Stimulated activated naive CD4-positive, alpha-beta T cell treated with Interleukin-2 at 50 U/mL for 16 hours (primary cell): Measurements from ENCODE around the gene DAZAP1.
A peak's percentile ranks its signal among the peaks of the same experiment; 100 is the strongest.
"Not testable (repeated sequence)": the region's sequence is repeated elsewhere in the genome, so short reads cannot be mapped to it uniquely, and the experiment has no call there.

ENCODE experiments used
- DNase-seq: peaks from one replicate; lab custom pipeline; 2025; lab: John Stamatoyannopoulos, UW

Gene DAZAP1

DNA sequence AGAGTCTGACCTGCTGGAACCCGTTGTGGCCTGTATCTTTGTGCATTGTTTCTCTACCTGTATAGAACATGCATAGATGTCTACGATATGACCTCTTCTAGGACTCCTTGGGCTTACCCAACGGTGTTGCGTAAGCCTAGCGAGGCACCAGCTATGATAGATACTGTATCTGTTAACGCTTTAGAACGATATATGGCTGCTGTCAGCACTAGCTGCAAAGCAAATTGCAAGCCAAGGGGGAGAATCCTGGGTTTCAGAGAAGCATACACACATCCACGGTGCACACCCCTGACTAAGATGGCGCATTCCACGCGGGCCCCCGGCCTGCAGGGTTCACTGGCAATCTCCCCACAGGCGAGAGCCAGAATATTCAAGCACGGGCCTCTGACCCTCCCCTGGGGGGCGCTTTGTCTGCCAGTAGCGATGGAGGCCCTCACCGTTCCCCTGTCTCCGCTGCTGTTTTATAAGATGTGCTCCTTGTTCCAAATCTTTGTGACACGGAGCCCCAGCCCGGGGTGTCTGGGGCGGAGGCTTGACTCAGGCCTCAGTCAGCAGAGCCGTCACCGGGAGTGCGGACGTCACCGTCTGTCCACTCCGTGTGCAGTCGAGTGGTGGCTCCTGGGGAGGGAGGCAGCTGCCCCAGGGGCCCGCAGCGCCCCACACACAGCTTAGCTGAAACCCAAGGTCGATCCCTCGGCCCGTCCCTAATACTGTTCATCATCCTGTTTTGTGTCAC is 17.9 kb downstream of the DAZAP1 start:
- no peak for DNase-seq

DNA sequence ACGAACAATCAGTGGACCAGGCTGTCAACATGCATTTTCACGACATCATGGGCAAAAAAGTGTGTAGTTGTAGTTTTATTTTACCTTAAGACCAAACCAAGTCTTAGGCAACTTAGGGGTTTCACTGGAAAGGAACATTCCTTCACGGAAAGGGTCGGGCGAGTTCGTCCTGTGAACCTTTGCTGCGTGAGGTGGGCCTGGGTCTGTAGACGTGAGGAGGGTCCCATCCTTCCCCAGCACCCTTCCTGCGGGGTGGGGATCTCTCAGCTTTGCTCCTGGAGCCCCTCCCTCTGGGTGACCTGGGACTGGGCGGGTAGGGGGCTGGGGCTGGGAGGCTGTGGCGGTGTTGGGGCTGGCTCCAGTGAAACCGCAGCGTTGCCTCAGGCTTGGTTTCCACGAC is 18.5 kb downstream of the DAZAP1 start:
- DNase-seq, result no peak

DNA sequence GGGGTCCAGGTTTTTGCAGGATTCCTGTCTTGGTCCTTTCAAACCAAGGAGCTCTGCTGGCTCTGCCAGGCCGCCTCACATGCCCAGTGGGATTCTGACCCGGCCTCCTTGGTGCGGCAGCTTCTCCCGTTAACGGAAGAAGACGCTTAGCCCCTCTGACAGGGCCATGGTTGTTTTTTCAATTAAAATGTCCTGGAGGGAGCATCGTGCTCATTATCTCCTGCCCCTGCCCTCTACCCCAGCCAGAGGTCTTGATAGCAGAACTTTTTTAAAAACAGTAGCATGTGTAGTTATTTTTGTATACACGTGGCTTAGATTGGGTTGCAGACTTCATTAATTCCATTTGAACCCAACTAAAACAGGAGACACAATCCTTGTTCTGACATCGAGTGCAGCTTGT is 19.4 kb downstream of the DAZAP1 start:
- no peak for DNase-seq

DNA sequence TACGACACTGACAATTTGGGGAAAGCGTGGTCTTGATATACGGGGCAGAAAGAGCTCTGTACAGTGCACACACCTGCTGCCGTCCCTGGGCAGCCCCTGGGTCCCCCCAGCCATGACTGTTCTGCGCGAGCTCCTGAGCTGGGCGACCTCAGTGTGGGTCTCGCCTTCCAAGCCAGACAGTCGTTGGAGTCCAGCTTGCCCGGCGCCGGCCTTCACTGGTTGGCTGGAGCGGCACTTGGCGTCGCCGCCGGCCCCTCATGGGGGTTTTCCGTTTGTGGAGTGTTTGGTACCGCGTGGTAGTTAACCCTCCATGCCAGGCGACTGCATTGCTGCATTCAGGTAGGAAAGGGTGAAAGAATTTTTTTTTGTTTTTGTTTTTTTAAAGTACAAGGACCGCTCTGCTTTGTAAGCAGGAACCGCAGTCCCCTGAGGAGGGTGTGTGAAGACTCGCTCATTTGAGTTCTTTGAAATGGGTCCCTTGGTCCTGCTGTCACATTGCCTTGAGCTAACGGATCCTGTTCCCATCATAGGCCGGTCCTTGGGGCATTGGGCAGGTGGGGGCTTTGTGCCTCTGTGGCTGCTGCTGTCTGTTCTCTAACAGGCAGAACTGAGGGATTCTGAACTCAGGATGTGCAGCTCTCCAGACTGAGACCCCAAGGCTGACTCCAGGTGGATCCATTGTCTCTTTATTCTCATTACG is 20.0 kb downstream of the DAZAP1 start:
- no peak for DNase-seq

DNA sequence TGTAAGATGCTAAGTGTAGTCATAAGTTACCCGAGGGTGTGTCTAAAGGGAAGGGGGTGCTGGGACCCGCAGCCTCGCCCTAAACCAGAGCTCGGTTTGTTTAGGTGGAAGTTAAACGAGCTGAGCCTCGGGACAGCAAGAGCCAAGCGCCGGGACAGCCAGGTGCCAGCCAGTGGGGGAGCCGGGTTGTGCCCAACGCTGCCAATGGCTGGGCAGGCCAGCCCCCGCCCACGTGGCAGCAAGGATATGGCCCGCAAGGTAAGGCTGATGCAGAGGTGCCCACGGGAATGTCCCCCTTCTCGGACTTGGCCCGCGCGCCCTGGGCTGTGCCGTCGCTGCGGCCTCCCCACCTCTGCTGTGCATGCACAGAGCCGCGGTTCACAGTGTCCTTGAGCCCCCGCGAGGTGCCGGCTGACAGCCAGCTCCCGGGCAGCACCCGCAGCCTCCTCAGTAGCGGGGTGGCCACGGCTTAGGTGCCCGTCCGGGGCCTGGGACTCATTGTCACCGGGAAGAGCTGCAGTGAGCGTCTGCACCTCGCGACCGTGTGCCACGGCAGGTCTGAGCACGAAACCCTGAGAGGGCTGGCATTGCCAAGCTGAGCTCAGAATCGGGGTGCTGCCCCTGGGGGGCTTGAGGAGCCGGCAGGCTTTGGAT is 21.5 kb downstream of the DAZAP1 start:
- no peak for DNase-seq

DNA sequence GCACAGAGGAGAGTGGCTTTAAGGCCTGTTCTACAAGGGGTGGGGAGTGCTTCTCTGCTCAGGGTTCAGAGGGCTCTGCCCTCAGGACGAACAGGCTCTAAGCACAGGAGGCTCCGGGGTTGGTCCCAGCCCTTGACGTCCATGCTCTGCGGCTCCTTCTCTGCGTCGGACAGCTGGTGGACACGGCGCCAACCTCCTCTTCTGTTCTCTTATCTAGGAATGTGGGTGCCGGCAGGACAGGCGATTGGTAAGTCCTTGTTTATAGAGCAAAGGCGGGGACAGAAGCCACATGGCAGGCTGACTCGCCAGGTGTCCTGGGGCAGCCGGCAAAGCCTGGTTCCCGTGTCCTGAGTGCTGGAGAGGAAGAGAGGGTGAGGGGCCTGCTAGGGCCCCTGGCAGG is 22.4 kb downstream of the DAZAP1 start:
- no peak for DNase-seq

DNA sequence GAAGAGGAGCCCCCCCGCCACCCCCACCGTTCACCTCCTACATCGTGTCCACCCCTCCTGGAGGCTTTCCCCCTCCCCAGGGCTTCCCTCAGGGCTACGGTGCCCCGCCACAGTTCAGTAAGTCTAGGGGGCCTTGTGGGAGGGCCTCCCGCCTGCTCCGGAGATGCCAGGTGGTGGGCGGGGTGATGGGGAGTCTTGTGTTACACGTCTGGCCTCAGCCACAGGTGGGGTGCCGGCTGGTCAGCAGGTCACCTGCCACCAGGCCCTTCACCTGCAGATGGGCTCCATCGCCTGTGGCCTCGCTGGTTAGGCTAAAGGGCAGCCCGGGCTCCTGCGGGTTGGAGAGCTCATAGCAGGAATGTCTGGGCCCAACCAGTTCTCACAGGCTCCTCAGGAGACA is 22.9 kb downstream of the DAZAP1 start:
- no peak for DNase-seq

DNA sequence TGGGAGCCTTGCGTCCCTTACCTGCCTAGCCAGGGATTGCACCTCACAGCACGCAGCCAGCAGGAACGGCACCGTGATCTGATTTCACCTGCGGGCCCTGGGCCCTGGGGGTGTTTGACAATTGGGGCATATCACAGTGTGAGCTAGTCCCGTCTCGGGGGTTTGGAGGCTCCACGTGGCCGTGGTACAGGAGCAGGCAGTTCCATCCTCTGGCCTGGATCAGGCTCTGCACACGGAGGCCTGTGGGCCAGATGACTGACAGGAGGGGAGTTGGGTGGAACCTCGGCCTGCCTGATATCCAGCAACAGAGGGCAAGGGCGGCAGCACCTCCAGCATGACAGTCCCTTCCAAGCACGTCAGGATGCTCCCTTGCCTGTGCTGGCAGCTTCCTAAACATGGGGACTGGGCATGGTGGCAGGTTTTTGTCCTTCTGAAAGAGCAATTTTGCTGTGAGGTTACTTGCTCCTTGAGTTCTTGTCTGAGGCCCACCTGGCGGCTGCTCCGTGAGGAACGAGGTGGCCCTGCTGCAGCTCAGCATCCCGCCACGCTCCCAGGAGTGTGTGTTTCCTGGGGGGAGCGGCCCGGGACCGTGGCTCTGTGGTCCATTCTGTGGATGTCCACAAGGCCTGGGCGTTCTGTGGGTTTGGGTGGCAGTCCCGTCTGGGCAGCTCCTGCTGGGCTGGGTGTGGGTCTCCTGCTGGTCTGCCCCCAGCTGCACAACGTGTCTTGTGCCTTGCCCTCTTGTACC is 24.5 kb downstream of the DAZAP1 start:
- no peak for DNase-seq

DNA sequence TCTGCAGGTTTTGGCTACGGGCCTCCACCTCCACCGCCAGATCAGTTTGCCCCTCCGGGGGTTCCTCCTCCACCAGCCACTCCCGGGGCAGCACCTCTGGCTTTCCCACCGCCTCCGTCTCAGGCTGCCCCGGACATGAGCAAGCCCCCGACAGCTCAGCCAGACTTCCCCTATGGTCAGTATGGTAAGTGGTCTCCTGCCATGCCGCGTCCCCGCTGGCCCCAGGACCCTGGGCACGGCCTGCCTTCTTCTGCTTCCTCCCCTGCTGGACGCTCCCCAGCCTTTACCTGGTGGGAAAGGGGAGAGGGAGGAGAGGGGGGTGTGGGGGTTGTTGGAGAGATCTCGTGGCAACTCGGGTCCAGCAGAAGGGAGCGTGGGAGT is 25.1 kb downstream of the DAZAP1 start:
- no peak for DNase-seq

DNA sequence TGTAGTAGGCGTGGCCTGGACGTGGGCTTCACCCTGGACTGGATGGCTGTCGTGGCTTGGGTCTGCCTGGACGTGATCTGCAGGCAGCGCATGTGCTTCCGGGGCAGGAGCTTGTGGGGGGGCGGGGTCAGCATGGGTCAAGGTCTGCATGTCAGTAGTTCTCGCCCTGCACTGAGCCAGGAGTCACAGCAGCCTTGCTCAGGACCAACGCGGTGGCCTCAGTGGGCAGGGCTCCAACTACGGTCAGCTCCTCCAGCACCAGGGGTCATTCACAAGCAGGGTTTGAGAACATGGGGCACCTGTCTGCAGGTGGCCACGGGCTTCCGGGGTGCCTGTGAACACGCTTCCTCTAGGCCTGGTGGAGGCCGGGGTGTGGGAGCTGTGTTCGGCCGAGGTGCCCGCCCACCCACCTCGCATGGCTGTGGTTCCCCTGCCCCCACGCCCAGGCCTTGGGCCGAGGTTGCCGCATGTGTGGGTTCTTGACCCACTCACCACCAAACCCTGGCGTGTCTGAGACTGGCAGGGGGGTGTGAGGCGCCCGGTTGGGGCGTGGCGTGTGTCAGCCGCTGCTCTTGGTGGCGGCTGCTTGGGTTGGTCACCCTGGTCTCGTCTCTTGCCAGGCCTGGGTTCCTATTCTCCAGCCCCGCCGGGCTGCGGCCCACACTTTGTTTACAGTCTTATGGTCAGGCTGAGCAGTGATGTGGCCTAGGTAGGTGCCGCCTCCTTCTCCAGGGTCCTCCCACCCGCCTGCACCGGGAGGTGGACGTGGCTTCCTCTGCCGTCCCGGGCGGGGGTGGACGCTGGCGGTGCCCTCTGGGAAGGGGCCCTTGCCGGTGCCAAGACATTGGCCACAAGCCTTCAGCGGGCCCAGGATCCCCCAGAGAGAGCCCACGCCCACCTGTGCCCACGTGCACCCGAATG is 26.0 kb downstream of the DAZAP1 start:
- DNase-seq, result no peak

DNA sequence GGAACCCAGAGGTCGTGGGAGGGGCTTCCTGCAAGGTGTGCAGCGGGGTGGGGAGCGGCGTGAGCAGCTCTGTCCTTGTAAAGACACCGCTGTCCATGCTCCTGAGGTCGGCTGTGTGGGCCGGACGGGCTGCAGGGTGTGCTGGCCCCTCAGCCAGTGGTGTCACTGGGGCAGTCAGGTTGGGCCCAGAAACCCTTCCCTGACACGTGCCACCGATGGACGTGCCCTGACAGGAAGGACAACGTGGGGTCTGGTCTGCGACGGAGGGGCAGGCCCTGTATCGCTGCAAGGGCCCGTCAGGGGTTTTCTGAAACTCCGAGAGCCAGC is 26.6 kb downstream of the DAZAP1 start:
- DNase-seq, result no peak

DNA sequence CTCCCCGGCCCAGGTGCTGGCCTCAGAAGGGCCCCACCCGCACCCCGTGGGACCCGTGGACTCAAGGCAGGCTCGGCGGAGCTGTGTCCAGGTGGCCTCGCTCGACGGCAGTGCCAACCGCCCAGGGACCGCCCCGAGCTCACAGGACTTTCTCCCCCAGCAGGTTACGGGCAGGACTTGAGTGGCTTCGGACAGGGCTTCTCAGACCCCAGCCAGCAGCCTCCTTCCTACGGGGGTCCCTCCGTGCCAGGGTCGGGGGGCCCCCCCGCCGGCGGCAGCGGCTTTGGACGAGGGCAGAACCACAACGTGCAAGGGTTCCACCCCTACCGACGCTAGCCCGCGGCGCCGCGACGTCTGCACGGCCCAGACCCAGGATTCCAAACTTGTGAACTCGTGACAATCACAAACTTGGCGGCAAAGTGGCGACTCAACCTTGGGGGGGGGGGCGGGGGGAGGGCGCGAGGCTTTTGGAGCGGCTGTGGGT is 27.2 kb downstream of the DAZAP1 start:
- DNase-seq, result no peak

DNA sequence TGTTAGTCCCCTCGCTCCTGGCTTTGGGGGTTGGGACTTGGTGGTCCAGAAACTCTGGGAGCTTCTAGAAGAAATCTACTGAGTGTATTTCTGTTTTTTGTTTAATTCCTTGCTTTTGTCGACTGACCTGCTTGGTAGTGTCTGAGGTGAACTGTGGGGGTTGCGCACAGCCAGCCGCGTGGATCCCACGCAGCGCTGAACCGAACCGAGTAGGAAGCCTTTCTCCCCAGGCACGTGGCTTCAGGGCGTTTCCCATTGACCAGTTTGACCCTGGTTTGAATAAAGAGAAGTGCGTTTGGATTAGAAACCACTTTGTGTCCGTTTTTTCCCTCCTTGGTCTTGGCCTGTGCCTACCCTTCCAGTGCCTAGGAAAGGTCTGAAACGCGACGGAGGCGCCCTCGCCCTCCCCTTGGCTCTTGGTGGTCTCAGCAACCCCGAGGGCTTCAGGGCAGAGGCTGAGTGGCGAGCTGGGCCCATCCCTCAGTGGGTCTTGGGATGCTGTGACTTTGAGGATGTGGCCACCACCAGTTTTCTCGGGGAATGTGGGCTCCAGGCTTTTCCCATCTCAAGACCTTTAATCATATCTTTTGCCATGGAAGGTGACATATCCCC is 28.1 kb downstream of the DAZAP1 start:
- DNase-seq, result no peak

DNA sequence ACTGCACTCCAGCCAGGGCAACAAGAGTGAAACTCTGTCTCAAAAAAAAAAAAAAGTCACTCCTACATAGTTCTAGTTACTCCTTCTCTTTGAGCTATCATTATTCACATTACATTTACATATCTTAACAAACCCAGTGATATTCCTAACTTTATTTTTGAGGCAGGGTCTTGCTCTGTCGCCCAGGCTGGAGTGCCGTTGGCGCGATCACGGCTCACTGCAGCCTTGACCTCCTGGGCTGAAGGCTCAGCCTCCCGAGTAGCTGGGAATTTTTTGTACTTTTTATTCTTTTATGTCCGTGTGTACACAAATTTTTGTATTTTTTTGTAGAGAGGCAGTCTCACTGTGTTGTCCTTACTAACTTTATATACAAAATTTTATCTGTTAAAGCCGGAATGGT is 30.2 kb downstream of the DAZAP1 start:
- no peak for DNase-seq

DNA sequence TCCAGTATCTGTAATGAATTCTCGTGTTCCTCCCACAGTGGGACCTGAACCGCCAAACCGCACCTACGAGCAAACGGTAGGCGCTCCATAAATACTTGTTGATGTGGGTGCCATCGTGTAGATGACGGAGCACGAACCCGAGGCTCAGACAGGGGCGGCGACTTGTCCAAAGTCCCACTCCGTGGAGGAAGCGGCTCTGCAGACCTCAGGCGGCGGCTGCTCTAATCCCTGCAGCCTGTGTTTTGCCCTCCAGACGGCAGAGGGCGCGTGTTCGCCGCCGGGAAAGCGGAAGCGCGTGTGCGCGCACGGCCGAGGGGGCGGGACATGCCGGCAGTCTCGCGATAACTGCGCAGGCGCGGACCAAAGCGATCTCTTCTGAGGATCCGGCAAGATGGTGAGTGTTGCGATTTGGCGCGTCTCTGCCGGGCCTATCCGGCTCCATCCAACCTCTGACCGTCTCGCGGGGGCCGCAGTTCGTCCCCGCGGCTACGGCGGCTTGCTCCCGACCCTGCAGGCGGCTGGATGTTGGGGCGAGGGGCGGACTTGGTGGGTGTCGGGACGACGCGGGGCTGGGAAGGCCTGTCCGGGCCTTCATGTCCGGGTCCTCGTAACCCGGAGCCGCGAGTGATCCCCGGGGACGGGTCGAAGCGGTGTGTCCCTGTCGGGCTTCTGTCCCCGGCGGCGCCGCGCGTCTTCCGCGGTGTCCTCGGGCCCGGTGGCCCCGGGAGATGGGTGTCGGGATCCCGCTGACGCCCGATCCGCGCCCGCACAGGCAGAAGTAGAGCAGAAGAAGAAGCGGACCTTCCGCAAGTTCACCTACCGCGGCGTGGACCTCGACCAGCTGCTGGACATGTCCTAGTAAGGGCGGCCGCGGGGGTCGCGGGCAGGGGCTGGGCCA is 30.9 kb downstream of the DAZAP1 start, which contains the start of gene RPS15:
Gene RPS15, plus strand, starts transcription at position 362 of the 898 bp plus-strand sequence. Its CDS starts 30 bp downstream, at position 392.
- DNase-seq, result peak; percentile 92

DNA sequence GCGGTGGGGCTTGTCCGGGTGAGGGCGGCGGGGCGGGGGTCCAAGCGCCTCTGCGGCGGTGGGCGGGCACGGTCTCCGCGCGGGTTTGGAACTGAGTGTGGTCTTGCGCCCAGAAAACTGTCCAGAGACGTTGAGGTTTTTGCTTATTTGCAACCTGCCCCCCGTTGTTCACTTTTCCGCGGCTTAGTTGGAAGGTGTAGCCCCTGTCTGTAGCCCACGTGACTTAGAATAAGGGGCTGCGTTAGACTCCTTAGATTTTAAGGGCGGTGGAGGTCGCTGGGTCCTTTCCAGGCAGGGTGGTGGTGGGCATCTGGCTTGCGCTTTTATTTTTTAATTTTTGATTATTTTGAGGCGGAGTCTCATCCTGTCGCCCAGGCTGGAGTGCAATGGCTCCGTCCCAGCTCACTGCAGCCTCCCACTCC is 31.6 kb downstream of the DAZAP1 start:
- no peak for DNase-seq

DNA sequence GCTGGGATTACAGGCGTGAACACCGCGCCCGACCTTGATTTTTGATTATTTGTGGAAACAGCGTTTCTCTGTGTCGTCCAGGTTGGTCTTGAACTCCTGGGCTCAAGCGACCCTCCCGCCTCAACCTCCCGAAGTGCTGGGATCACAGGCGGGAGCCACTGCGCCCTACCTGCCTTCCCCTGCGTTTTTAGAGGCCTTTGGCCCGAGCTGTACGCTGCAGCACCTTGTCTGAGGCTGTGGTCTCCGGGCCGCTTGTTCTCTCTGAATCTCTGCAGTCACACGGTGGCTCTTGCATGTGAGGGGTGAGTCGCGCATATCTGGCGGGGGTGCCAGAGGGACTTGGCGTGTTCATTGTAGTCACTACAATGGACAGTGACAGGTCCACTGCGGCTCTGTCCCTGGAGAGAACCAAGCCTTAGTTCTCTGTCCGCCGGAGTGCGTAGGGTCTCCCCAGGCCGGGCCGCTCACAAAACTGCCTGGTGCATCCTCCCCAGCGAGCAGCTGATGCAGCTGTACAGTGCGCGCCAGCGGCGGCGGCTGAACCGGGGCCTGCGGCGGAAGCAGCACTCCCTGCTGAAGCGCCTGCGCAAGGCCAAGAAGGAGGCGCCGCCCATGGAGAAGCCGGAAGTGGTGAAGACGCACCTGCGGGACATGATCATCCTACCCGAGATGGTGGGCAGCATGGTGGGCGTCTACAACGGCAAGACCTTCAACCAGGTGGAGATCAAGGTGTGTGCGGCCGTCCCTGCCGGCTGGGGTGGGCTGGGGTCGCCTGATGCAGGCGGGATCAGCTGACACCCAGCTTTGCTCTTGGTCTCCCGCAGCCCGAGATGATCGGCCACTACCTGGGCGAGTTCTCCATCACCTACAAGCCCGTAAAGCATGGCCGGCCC is 32.4 kb downstream of the DAZAP1 start:
- DNase-seq, result not testable (repeated sequence)

DNA sequence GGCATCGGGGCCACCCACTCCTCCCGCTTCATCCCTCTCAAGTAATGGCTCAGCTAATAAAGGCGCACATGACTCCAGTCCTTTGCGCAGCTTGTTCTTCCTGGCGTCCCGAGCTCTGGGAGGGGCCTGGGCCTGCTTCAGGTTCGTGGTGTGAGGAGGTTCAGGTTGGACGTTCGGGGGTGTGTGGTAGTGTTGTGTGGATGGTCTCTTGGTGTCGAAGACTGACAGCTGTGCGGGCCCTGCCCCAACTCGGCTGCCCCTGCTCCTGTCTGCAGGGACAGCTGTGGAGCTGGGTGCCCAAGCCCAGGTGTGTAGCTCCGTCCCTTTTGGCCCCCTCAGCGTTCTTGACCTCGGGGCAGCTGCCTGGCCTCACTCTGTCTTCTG is 33.0 kb downstream of the DAZAP1 start:
- DNase-seq, result no peak

DNA sequence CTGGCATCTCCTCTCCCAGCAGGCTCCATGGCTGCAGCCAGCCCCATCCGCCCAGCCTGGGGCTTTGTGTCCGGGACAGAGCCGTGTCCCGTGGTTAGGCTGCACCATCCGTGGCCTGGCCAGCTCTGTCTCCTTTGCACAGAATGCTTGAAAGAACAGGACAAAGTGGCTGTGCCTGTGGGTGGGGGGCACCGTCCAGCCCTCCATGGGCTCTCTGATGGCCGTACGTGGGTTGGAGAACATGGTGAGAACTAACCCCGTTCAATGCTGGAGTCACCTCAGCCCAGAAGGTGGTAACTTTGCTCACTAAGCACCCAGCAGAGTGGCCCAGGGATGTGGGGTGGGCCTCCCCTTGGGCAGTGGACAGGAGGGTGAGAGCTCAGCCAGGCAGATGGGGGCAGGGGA is 33.6 kb downstream of the DAZAP1 start:
- no peak for DNase-seq
